GM13977 (cell line): ENCODE data around the gene KCNH2.

Source experiments
- DNase-seq: peaks from one replicate; pipeline ENCODE4 v3.0.0; 2012; ENCODE audit warnings: low spot score
- in situ Hi-C: fragments of 300-500 bp; cut with MboI; formaldehyde crosslinking; loops from one replicate; pipeline ENCODE4 v1.12.0; 2022; ENCODE audit warnings: low sequenced_read_pairs, low pct_unique_long_range_greater_than_20kb, mixed read lengths, inconsistent platforms; ENCODE audit not compliant: unreplicated experiment
- TF ChIP-seq, protein P1 (sequence below): IDR thresholded peaks from 2 replicates; pipeline ENCODE4 v1.5.1; 2012; ENCODE audit warnings: mild to moderate bottlenecking, control low read depth; ENCODE audit not compliant: insufficient read depth; ENCODE audit errors: extremely low read depth, missing control alignments

Gene KCNH2

DNA sequence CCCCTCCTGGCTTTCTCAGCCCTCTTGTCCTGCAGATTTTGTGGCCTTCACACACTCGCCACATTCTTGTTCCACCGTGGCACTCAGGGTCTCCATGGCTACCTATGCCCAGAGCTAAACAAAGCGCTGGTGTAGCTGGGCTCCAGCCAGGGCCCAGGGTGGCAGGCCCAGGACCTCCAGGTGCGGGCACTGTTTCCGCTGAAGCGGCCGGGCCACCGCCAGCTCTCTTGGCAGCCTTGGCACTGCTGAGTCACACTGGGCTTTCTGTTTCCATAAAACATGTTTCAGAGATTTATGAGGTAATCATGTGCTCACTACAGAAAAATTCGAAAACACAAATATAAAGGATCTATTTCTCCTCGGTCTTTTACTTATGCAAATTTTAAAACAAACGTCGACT is 74.5 kb downstream of the KCNH2 start:
- TF ChIP-seq, protein P1, sequence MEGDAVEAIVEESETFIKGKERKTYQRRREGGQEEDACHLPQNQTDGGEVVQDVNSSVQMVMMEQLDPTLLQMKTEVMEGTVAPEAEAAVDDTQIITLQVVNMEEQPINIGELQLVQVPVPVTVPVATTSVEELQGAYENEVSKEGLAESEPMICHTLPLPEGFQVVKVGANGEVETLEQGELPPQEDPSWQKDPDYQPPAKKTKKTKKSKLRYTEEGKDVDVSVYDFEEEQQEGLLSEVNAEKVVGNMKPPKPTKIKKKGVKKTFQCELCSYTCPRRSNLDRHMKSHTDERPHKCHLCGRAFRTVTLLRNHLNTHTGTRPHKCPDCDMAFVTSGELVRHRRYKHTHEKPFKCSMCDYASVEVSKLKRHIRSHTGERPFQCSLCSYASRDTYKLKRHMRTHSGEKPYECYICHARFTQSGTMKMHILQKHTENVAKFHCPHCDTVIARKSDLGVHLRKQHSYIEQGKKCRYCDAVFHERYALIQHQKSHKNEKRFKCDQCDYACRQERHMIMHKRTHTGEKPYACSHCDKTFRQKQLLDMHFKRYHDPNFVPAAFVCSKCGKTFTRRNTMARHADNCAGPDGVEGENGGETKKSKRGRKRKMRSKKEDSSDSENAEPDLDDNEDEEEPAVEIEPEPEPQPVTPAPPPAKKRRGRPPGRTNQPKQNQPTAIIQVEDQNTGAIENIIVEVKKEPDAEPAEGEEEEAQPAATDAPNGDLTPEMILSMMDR: no peak
- in situ Hi-C loops: no loop called here
- no peak for DNase-seq

DNA sequence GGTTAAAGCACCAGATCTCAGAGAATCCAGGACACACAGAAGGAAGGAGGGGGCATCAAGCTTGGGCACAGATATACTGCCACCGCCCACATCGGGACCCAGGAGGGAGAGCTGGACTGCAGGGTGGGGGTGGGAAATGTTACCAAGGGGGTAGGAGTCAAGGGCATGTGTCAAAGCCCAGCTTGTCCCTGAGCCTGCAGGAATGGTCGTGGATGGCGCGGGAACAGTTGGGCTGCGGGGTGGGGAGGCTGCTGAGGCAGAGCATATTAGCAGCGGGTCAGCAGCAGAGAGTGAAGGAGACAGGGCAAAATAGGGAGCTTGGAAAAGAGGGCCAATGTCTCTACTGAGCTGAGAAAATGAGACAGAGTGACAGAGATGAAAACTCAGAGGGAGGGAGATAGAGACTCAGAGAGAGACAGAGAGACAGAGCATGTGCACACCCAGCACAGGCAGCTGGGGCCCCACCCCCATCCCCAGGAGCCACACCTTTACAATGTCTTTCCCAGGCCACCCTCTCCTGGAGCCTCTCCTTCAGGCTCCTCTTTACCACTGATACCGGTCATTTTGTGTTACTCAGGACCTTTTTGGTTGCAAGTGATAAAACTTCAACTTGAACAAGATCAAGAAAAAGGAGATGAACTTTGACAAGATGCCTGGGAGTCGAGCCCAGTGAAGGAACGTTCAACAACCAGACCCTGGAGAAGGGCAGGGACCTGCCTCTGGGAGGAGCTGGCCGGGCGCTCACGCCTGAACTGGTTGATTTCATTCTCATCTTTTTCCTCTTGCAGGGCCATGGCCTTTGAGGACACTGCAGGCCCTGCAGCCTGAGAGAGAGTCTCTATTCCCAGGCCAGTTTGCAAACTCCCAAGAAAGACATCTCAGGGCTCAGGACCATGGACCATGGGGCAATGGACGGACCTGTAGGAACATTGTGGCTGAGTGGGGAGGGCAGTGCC is 75.8 kb downstream of the KCNH2 start:
- DNase-seq: no peak
- in situ Hi-C loops: no loop called here
- TF ChIP-seq, protein P1: no peak

DNA sequence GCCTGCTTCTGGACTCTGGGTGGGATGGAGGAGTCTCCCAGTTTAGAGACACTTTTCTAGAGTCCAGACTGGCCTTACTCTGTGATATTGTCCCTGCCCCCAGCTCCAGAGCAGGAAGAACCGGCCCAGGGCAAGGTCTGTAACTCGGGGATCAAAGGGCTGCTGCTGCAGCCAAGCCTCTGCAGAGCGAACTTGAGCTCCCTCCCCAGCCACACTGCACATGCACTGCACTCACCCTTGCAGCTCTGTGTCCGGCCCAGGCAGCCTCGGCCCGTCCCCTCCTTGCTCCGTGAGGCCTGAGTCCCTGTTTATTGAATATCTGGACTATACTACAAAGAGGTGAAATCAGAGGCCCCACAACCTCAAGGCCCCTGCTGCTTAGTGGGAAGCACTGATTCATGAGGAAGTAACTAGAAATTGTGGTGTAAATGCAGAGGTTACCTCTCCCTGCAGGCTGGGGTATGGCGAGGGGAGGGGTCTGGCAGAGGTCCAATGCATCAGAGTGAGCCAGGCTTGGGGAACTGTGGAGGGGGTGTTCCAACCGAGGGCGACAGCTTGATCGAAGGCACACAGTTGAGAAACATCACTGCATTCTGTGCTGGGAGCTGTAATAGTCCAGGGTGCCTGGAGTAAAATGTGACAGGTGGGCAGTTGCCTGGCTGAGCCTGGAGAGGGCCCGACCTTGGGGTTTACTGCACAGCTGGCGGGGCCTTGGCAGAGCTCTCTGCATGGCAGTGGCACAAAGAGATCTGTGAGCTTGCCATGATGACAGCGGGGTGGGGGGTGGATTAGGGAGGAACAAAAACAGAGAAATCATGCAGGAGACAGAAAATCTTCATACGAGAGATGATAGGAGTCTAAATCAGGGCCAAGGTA is 76.7 kb downstream of the KCNH2 start:
- no peak for DNase-seq
- in situ Hi-C loops: no loop called here

DNA sequence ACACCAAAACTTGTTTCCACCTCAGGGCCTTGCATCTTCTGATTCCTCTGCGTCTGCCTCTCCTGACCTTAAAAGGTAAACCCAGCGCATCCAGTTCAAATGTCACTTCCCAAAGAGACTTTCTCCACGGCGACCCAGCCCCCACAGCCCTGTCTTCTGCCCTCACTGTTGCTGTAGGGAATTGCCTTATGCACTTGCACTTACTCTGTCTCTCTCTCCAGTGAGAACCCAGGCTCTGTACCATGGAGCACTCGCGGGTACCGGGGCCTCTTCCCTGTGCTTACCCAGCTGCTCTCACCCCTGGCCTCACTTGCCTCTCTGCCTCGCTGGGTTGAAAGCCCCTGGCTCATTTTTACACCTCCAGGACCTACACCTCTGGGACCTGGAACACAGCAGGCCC is 77.4 kb downstream of the KCNH2 start:
- DNase-seq: no peak
- TF ChIP-seq, protein P1: no peak
- in situ Hi-C loops: no loop called here

More for the DNA sequence above, 76.7 kb downstream of the KCNH2 start:
- TF ChIP-seq, protein P1: no peak

DNA sequence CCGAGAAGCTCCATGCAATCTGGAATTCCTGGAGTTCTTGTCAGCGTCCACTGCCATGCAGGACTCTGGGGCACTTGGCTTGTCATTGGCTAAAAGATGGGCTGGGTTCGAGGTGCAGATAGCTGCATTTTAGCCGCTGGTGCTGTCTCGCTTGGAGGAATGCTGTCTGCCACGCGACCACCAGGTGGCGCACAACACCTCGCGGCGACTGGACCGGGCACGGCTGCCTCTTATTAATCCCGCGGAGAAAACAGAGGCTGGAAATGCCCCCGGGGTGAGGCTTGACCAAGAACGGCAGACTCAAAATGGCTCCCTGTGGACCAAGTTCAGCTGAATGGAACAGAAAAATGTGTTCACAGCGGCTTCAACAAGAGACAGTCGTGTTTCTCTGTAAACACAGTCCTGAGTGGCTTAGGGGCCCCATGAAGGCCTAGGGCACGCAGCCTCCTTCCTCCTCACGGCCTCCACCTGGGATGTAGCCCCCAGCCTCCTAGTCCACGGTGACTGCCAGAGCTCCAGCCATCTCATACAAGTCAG is 79.6 kb downstream of the KCNH2 start:
- in situ Hi-C loops: no loop called here
- TF ChIP-seq, protein P1: peak; percentile 96
- DNase-seq: peak; percentile 80
